Gastrocnemius medialis (tissue), 4 donors: ENCODE data around the gene ADCY7. TPM values are rescaled to one million over a fixed set of nuclear protein-coding genes. Genes with fewer than 3 reads are reported as not detected.

Experiments used
- ATAC-seq, 2 donors: fragments of 150-250 bp; one replicate each; pipeline ENCODE4 v1.9.1; 2016
- DNase-seq, 2 donors: peaks; one replicate each; pipeline ENCODE4 v3.0.0-alpha.2; 2019
- H3K27ac ChIP-seq, 4 donors: fragments of 200-600 bp; sonication (generic); 1 replicate in 1 of 4; 2 replicates in 3 of 4; pipeline ENCODE4 v1.5.1; 2016 to 2018; ENCODE audit warnings: mild to moderate bottlenecking in 2 of 4, moderate library complexity in 1 of 4
- H3K27me3 ChIP-seq, 3 donors: fragments of 200-600 bp; sonication (generic) in 2 of 3; 1 replicate in 1 of 3; 2 replicates in 2 of 3; pipeline versions ENCODE4 v1.5.1 to v1.6.0; 2016 to 2019; ENCODE audit warnings: mild to moderate bottlenecking in 1 of 3, moderate library complexity in 1 of 3
- H3K36me3 ChIP-seq, 2 donors: fragments of 200-600 bp; sonication (generic) in 1 of 2; one replicate each; pipeline ENCODE4 v1.5.1; 2017 to 2018
- H3K4me1 ChIP-seq, 2 donors: fragments of 200-600 bp; sonication (generic) in 1 of 2; one replicate each; pipeline ENCODE4 v1.5.1; 2016 to 2017; ENCODE audit warnings: mild to moderate bottlenecking in 2 of 2
- H3K4me3 ChIP-seq, 4 donors: fragments of 200-600 bp; sonication (generic) in 3 of 4; 1 replicate in 1 of 4; 2 replicates in 3 of 4; pipeline ENCODE4 v1.5.1; 2016 to 2019; ENCODE audit warnings: mild to moderate bottlenecking in 2 of 4
- H3K9me3 ChIP-seq, 3 donors: fragments of 200-600 bp; sonication (generic) in 2 of 3; 1 replicate in 1 of 3; 2 replicates in 2 of 3; pipeline ENCODE4 v1.5.1; 2016 to 2019
- POLR2A ChIP-seq, 2 donors: fragments of 450-650 bp; IDR thresholded peaks; one replicate each; pipeline ENCODE4 v1.6.1; 2017; ENCODE audit warnings: antibody characterized with exemption in 2 of 2, mild to moderate bottlenecking in 2 of 2, moderate library complexity in 2 of 2
- in situ Hi-C, 4 donors: fragments of 200-750 bp; cut with MboI; loops; one replicate each; pipeline versions ENCODE4 v1.15.0 to v1.8.0; 2017; ENCODE audit warnings: low sequenced_read_pairs in 4 of 4
- intact Hi-C: fragments of 100-400 bp; cut with DNase I; formaldehyde crosslinking; loops from one replicate; pipeline ENCODE4 v1.15.1; 2023; ENCODE audit warnings: low total_unique reads
- microRNA-seq, 2 donors: library from miRNA; unstranded; fragments of <30 nt; microRNA quantifications; one replicate each; pipeline ENCODE4, GENCODE V29; 2016; ENCODE audit warnings: borderline replicate concordance in 2 of 2
- total RNA-seq, 4 donors: library from RNA; depleted of rRNA; stranded (reverse); fragments of >200 nt; gene quantifications; one replicate each; pipeline versions ENCODE4 v1.1.0 to v1.2.3, GENCODE V29; 2016
- TF ChIP-seq, protein P1 (sequence below), 5 experiments: fragments of 450-650 bp in 3 of 5; fragments of 200-600 bp in 2 of 5; sonication (generic) in 2 of 5; IDR thresholded peaks in 4 of 5; conservative IDR thresholded peaks in 1 of 5; 1 replicate in 4 of 5; 2 replicates in 1 of 5; pipeline ENCODE4 v1.5.1; 2016 to 2019; ENCODE audit warnings: antibody characterized with exemption in 5 of 5, mild to moderate bottlenecking in 3 of 5, moderate library complexity in 3 of 5

ADCY7 gene
- total RNA-seq, 4 donors from 2014 or later: 0.90 to 7.3 (median 2.6) TPM

DNA sequence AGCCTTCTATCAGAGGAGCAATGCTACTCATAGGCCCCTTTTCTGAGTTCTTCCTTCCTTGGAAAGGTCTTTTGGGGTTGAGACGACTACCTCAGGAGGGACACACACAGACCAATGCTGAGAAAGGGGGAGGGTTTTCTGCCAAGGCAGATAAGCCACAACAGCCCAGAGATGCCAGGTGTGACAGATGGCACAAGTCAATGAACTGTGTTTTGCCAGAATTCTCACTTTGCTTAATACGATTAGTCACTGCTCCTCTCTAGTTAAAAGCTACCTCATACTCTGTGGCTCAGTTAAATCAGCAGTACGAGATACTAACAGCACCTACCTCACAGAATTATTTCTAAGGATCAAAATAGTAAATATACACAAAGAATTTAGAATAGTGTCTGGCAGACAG lies 94.4 kb downstream of the ADCY7 start:
- no peaks in the 10 kb centered on the region for H3K9me3 ChIP-seq
- H3K27me3 ChIP-seq: no peaks in the 10 kb centered on the region
- H3K27ac ChIP-seq: peak overlapping the region; percentile 1 to 49 (median 31)
- in situ Hi-C loops (loop anchor here (10.0 to 25.0 kb wide), 8 partner anchors 148 to 452 kb away; partner anchors contain the start of genes CNEP1R1 (in 2 of the 4) and TENT4B (in 1 of the 4)), intact Hi-C loops (loop anchor here (10.0 kb wide), 1 partner anchor 206 kb away; the partner anchor contains the start of gene TENT4B)
- DNase-seq (no peak), ATAC-seq (peak; percentile 72 to 81)
- H3K36me3 ChIP-seq: peaks cover 0 to 27% of the 10 kb centered on the region in 2 donors
- peaks cover 24 to 28% of the 10 kb centered on the region in 2 donors for H3K4me1 ChIP-seq
- H3K4me3 ChIP-seq: no peak overlapping the region
- no peak for TF ChIP-seq POLR2A (IDR thresholded peaks at IDR 0.05)
- TF ChIP-seq, protein P1, sequence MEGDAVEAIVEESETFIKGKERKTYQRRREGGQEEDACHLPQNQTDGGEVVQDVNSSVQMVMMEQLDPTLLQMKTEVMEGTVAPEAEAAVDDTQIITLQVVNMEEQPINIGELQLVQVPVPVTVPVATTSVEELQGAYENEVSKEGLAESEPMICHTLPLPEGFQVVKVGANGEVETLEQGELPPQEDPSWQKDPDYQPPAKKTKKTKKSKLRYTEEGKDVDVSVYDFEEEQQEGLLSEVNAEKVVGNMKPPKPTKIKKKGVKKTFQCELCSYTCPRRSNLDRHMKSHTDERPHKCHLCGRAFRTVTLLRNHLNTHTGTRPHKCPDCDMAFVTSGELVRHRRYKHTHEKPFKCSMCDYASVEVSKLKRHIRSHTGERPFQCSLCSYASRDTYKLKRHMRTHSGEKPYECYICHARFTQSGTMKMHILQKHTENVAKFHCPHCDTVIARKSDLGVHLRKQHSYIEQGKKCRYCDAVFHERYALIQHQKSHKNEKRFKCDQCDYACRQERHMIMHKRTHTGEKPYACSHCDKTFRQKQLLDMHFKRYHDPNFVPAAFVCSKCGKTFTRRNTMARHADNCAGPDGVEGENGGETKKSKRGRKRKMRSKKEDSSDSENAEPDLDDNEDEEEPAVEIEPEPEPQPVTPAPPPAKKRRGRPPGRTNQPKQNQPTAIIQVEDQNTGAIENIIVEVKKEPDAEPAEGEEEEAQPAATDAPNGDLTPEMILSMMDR (IDR thresholded peaks at IDR 0.05 in 4 of 5, conservative IDR thresholded peaks at IDR 0.05 in 1 of 5): no peak

- Histone ChIP-seq H3K4me1 (peaks cover 42 to 51% of the 10 kb centered on the region in 2 donors), H3K4me3 (no peak overlapping the region), H3K27ac (no peak overlapping the region), H3K27me3 (no peaks in the 10 kb centered on the region), H3K36me3 (peaks cover 0 to 37% of the 10 kb centered on the region in 2 donors), H3K9me3 (no peaks in the 10 kb centered on the region)
- no peak for TF ChIP-seq POLR2A (IDR thresholded peaks at IDR 0.05)
- TF ChIP-seq, protein P1 (IDR thresholded peaks at IDR 0.05 in 4 of 5, conservative IDR thresholded peaks at IDR 0.05 in 1 of 5): no peak
- intact Hi-C loops: loop anchor here (10.0 kb wide), 1 partner anchor 209 kb away; the partner anchor contains the start of gene TENT4B
- DNase-seq (no peak), ATAC-seq (no peak)
- in situ Hi-C loops: loop anchor here (10.0 to 25.0 kb wide), 8 partner anchors 151 to 449 kb away; partner anchors contain the start of genes CNEP1R1 (in 2 of the 4) and TENT4B (in 1 of the 4)
Measured at GRCh38 chr16:50363656-50364055, 97.3 kb downstream of the ADCY7 start.

- Histone ChIP-seq H3K27me3 (no peaks in the 10 kb centered on the region), H3K4me3 (no peak overlapping the region), H3K27ac (no peak overlapping the region), H3K9me3 (no peaks in the 10 kb centered on the region), H3K4me1 (peaks cover 28 to 38% of the 10 kb centered on the region in 2 donors), H3K36me3 (peaks cover 0 to 37% of the 10 kb centered on the region in 2 donors)
- intact Hi-C loops (loop anchor here (5.0 to 10.0 kb wide), 2 partner anchors 211 to 441 kb away; partner anchors contain the start of gene TENT4B), in situ Hi-C loops (loop anchor here (5.0 to 25.0 kb wide), 9 partner anchors 154 to 446 kb away; partner anchors contain the start of genes CNEP1R1 (in 2 of the 4) and TENT4B (in 1 of the 4))
- ATAC-seq (no peak), DNase-seq (no peak)
- TF ChIP-seq POLR2A (IDR thresholded peaks at IDR 0.05): no peak
- TF ChIP-seq, protein P1 (IDR thresholded peaks at IDR 0.05 in 4 of 5, conservative IDR thresholded peaks at IDR 0.05 in 1 of 5): no peak
Measured at GRCh38 chr16:50365791-50366575, 99.6 kb downstream of the ADCY7 start.

Small RNAs within 50 kb of the gene (microRNA-seq; reads per million reads assigned to microRNA genes)
- gene MIR6771: 0 reads per million in 2 donors

Other genes with a start within 250 kb of the ADCY7 start
- gene CNEP1R1, start 241.3 kb upstream of the ADCY7 start, total RNA-seq: 10 to 100 TPM; 11.7 to 24.9 (median 16.1) TPM
- gene HEATR3, start 200.6 kb upstream of the ADCY7 start, total RNA-seq: 10 to 100 TPM; 13.1 to 25.8 (median 14.2) TPM
- 10 to 100 TPM in 1 of 4 donors, 1 to 10 TPM in 3; 5.7 to 12.2 (median 7.0) TPM for gene TENT4B, start 113.2 kb upstream of the ADCY7 start, total RNA-seq
- gene BRD7, start 102.4 kb downstream of the ADCY7 start, total RNA-seq: 10 to 100 TPM; 38.3 to 55.9 (median 48.8) TPM